Measurements from ENCODE around the gene CHURC1. TPM values are rescaled to one million over a fixed set of nuclear protein-coding genes. Genes with fewer than 3 reads are reported as not detected.
"Not testable (repeated sequence)": the region's sequence is repeated elsewhere in the genome, so short reads cannot be mapped to it uniquely, and the experiment has no call there.

CHURC1 gene
- total RNA-seq, 1 experiment from 2014 or later = 19.5 TPM

DNA sequence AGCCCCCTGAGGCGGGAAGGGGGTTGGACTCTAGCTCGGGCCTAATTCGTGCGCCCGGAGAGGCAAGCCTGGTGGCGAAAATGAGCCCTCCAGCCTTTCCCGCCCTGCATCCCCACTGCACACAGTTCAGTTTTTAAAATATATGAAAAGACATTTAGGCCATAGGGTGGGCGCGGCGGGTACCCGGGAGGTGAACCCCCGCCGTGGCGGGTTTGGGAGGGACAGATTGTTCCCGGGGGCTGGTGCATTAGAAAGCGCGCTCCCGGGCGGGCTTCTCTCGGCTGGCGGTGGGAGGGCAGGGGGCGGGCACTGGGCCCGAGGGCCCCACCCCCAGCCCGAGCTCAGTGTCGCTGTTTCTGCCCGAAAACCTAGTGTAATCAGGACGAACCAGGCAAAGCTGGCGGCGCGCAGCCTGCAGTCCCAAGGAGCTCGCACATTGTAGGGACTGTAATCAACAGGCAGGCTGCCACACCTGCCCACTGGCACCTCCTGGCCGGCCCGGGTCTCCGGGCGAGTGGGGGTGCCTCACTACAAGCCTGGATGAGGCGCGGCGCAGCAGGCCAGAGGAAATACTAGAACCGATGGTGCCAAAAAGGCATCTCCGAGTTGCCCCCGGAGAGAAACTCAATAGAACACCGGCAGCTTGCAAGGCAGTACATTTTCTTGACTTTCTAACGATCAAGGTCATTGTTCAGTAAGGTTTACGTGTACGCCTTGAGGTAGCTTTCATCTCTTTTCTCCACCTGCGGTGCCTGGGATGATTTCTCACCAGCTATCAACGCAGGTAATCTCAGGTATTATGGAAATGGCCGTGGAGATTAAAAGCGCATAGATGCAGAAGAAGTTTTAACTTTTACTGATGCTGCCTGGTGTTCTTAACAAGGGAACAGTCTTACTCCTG is 33.8 kb upstream of the CHURC1 start:
- H3K4me3 ChIP-seq (ENCODE audit: insufficient read depth, low read depth, low read length) = peak overlapping the region; percentile 53
- peak; percentile 94 for DNase-seq
- H3K27me3 ChIP-seq (ENCODE audit: control insufficient read depth, insufficient read depth, low read length) = peaks cover 50% of the 10 kb centered on the region
- no peaks in the 10 kb centered on the region for H3K36me3 ChIP-seq (replicated peaks; ENCODE audit: control insufficient read depth, insufficient read depth, low read length)

DNA sequence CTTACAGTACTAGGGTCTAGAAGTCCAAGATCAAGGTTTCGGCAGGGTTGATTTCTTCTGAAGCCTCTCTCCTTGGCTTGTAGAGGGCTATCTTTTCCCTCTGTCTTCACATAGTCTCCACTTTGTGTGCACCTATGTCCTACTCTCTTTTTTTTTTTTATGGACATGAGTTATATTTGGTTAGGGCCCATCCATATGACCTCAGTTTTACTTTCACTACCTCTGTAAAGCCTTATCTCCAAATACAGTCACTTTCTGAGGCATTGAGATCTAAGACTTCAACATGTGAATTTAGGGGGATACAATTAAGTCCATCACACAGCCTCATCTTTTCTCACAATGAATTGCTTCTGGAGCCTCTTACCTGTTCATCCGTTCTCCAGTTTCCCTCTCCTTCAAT is 28.7 kb upstream of the CHURC1 start:
- Histone ChIP-seq H3K4me3 (ENCODE audit: insufficient read depth, low read depth, low read length) (no peak overlapping the region), H3K27me3 (ENCODE audit: control insufficient read depth, insufficient read depth, low read length) (peaks cover 23% of the 10 kb centered on the region), H3K36me3 (replicated peaks; ENCODE audit: control insufficient read depth, insufficient read depth, low read length) (no peaks in the 10 kb centered on the region)
- DNase-seq = no peak

DNA sequence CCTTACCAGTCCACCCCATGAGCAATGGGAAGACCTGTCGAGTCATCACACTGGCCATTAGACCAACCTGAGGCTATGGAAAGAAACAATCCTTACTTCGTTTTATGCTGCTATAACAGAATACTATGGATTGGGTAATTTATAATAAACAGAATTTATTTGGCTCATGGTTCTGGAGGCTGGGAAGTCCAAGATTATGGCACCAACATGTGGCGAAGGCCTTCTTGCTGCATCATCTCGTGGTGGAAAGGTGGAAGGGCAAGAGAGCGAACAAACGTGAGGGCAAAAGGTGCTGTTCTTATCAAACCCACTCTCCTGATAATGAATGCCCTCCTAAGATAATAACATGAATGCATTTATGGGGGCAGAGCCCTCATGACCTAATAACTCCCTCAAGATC is 24.9 kb upstream of the CHURC1 start:
- no peak for DNase-seq
- H3K4me3 ChIP-seq (ENCODE audit: insufficient read depth, low read depth, low read length) = no peak overlapping the region
- no peaks in the 10 kb centered on the region for H3K27me3 ChIP-seq (ENCODE audit: control insufficient read depth, insufficient read depth, low read length)
- H3K36me3 ChIP-seq (replicated peaks; ENCODE audit: control insufficient read depth, insufficient read depth, low read length) = no peaks in the 10 kb centered on the region

DNA sequence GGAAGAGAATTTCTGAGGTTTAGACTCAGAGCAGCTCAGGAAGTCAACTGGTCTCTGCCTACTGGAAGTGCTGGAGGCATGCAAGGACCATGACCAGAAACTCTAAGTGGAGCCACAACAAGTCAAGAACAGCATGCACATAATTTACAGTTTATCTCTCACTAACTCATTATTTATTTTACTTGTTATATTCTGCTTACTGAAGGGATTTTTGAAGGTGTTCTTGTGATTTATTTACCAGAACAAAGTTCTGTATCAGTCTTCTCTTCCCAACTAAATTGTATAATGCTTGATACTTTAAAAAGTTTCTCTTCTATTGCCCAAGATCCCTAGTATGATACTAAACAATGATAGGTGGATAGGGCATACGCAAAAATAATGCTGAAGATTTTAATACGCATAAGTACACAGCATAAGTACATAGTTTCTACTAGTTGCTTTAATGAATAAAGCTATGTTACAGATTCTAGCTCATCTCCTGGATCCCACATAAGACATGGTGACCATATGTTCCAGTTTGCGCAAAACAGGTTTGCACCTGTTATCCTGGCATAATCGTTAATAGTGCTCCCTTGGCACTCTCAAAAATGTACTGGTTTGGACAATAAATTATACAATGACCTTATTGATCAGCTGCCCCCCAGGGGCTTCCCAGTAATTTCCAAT is 22.9 kb upstream of the CHURC1 start:
- H3K27me3 ChIP-seq (ENCODE audit: control insufficient read depth, insufficient read depth, low read length) = no peaks in the 10 kb centered on the region
- H3K4me3 ChIP-seq (ENCODE audit: insufficient read depth, low read depth, low read length) = no peak overlapping the region
- no peak for DNase-seq
- H3K36me3 ChIP-seq (replicated peaks; ENCODE audit: control insufficient read depth, insufficient read depth, low read length) = no peaks in the 10 kb centered on the region

DNA sequence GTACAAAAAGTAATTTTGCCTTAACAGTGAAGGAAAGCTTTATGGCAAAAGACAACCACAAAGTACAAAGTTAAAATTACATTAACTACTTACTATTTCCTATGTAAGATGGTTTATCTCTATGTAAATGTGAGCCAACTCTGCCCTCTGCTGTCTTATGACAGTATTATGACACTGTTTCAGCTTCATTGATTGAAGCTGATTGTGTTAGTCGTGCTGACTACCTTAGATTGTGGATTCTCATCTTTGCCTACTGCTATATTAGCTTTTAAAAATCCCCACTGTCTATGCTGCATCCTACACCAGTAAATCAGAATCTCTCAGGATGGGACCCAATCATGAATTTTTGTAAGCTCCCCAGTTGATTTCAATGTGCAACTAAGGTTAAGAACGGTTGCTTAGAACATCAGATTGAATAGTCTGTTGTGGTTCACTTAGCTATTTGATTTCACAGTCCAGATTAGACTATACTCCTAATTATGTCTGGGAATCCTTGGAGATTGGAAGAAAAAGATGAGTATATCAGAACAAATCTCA is 22.3 kb upstream of the CHURC1 start:
- no peak overlapping the region for H3K4me3 ChIP-seq (ENCODE audit: insufficient read depth, low read depth, low read length)
- no peaks in the 10 kb centered on the region for H3K27me3 ChIP-seq (ENCODE audit: control insufficient read depth, insufficient read depth, low read length)
- H3K36me3 ChIP-seq (replicated peaks; ENCODE audit: control insufficient read depth, insufficient read depth, low read length) = no peaks in the 10 kb centered on the region
- peak; percentile 59 for DNase-seq

DNA sequence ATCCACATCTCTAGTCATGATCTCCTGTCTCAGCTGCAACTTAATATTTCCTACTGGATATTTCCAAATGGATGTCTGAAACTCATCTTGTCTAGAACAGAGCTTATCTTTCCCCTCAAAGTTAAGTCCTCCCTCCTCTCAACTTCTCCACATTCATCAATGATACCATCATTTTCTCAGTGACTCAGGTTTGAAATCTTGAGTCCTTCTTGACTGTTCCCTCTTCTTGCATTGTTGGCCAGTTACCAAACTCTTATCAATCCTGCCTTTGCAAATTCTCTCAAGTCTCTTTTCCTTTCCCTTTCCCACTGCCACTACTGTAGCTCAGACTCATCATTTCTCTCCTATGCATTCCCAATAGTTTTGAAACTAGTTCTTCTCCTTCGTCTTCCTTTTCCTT is 14.3 kb upstream of the CHURC1 start:
- Histone ChIP-seq H3K36me3 (replicated peaks; ENCODE audit: control insufficient read depth, insufficient read depth, low read length) (no peaks in the 10 kb centered on the region), H3K27me3 (ENCODE audit: control insufficient read depth, insufficient read depth, low read length) (no peaks in the 10 kb centered on the region), H3K4me3 (ENCODE audit: insufficient read depth, low read depth, low read length) (no peak overlapping the region)
- no peak for DNase-seq

DNA sequence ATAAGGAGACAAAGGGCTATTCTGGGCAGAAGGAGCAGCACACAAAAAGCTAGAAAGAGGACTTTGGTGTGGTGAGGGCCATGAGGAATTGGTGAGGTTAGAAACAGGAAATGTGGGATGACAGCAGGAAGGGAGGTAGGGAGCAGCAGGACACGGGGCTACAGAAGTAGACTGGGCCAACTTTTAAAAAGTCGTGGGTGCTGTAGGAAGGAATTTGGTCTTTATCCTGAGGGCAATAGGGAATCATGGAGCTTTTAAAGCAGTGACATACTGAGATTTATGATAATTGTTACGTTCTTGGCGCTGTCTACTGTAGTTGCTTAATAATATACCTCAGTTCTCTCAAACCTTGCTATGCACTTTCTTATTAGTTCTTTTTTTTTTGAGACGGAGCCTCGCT is 8.2 kb upstream of the CHURC1 start:
- H3K36me3 ChIP-seq (replicated peaks; ENCODE audit: control insufficient read depth, insufficient read depth, low read length) = no peaks in the 10 kb centered on the region
- H3K4me3 ChIP-seq (ENCODE audit: insufficient read depth, low read depth, low read length) = no peak overlapping the region
- H3K27me3 ChIP-seq (ENCODE audit: control insufficient read depth, insufficient read depth, low read length) = no peaks in the 10 kb centered on the region
- no peak for DNase-seq

DNA sequence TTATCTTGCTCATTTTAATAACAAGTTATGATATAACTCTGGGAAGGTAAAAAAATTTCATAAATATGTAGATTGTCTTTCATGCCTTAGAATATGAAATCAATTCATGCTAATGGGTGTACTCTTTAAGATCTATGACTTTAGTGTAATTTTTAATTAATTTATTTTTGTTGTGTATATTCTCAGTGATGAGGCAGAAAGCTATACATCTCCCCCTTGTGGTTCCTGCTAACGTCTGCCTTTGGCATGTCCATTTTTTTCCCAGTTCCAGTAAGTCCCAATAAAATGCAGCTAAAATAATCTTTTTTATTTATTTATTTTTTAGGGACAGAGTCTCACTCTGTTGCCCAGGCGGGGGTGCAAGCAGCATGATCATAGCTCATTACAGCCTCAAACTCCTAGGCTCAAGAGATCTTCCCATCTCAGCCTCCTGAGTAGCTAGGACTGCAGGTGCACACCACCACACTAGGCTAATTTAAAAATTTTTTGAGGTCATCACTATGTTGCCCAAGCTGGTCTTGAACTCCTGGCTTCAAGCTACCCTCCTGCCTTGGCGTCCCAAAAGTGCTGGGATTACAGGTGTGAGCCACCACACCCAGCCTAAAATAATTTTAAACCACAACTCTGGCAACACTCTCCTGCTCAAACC is 3.3 kb upstream of the CHURC1 start:
- no peaks in the 10 kb centered on the region for H3K36me3 ChIP-seq (replicated peaks; ENCODE audit: control insufficient read depth, insufficient read depth, low read length)
- H3K27me3 ChIP-seq (ENCODE audit: control insufficient read depth, insufficient read depth, low read length) = no peaks in the 10 kb centered on the region
- DNase-seq = peak; percentile 30
- H3K4me3 ChIP-seq (ENCODE audit: insufficient read depth, low read depth, low read length) = no peak overlapping the region

DNA sequence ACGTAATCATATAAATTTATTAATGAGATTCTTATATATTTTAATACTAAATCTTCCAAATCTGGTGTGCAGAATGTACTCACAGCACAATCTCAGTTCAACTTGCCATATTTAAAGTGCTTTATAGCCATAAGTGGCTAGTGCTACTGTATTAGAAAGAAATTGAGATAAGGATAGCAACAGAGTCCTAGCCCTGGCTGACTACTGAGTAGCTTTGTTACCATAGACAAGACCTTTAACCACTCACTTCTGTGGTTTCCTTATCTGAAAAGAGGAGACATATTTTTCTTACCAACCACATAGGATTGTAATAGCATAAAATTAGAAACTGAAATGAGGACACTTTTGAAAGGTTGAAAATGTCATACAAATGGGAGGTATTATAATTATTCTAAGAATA is 2.0 kb upstream of the CHURC1 start:
- no peak for DNase-seq
- H3K36me3 ChIP-seq (replicated peaks; ENCODE audit: control insufficient read depth, insufficient read depth, low read length) = no peaks in the 10 kb centered on the region
- H3K4me3 ChIP-seq (ENCODE audit: insufficient read depth, low read depth, low read length) = no peak overlapping the region
- no peaks in the 10 kb centered on the region for H3K27me3 ChIP-seq (ENCODE audit: control insufficient read depth, insufficient read depth, low read length)

DNA sequence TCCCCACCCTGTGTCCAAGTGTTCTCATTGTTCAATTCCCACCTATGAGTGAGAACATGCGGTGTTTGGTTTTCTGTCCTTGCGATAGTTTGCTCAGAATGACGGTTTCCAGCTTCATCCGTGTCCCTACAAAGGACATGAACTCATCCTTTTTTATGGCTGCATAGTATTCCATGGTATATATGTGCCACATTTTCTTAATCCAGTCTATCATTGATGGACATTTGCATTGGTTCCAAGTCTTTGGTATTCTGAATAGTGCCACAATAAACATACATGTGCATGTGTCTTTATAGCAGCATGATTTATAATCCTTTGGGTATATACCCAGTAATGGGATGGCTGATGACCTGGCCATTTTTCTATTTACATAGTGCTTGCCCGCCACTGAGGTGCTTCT is 778 bp upstream of the CHURC1 start:
- DNase-seq; H3K27me3 ChIP-seq (ENCODE audit: control insufficient read depth, insufficient read depth, low read length); H3K36me3 ChIP-seq (replicated peaks; ENCODE audit: control insufficient read depth, insufficient read depth, low read length); H3K4me3 ChIP-seq (ENCODE audit: insufficient read depth, low read depth, low read length): not testable (repeated sequence)

DNA sequence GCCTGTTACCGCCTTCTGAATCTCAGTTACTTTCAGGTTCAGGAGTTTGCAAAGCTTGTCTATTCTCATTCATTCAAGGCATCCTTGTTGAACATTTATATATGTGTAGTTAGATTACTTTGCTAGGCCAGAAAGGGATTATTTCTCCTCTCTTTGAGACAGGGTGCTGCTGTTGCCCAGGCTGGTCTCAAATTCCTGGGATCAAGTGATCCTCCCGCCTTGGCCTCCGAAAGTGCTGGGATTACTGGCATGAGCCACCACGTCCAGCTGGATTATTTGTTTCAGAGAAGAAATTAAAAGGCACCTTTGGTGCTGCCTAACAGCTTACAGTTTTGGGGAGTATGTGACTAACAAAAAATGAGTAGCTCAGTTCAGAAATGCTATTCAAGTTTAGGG is 772 bp downstream of the CHURC1 start:
- no peak for DNase-seq
- H3K4me3 ChIP-seq (ENCODE audit: insufficient read depth, low read depth, low read length) = peak overlapping the region; percentile 89
- H3K36me3 ChIP-seq (replicated peaks; ENCODE audit: control insufficient read depth, insufficient read depth, low read length) = no peaks in the 10 kb centered on the region
- H3K27me3 ChIP-seq (ENCODE audit: control insufficient read depth, insufficient read depth, low read length) = no peaks in the 10 kb centered on the region

DNA sequence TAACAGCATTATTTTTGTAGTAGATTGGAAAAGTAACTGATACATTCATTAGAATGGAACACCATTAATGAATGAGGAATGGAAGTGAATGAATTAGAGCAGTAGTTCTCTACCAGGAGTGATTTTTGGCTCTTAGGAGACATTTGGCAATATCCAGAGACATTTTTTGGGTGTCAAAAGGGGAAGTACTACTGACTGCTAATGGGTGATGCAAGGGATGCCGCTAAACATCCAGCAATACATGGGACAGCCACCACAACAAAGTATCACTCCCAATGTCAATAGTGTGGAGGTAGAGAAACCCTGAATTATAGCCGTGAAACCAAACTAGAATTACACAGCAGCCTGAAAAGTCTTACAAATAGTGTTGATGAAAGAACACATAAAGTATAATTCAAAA is 1.5 kb downstream of the CHURC1 start:
- Histone ChIP-seq H3K4me3 (ENCODE audit: insufficient read depth, low read depth, low read length) (no peak overlapping the region), H3K27me3 (ENCODE audit: control insufficient read depth, insufficient read depth, low read length) (no peaks in the 10 kb centered on the region), H3K36me3 (replicated peaks; ENCODE audit: control insufficient read depth, insufficient read depth, low read length) (no peaks in the 10 kb centered on the region)
- no peak for DNase-seq

DNA sequence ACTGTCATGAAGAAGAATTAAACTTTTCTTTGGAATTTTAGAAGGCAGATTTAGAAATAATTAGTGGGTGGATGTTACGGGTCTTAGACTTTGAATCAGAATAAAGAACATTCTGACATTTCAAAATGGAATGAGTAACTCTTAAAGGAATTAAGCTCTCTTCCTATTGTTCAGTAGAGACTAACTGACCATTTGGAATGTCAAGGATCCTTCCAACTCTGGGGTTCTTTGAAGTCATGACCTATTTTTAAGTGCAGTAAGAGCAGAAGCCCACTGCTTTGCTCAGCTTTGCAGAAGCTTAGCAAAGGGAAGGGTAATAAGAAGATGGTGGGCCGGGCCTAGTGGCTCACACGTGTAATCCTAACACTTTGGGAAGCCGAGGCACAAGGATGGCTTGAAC is 4.0 kb downstream of the CHURC1 start:
- no peaks in the 10 kb centered on the region for H3K27me3 ChIP-seq (ENCODE audit: control insufficient read depth, insufficient read depth, low read length)
- no peak overlapping the region for H3K4me3 ChIP-seq (ENCODE audit: insufficient read depth, low read depth, low read length)
- no peak for DNase-seq
- H3K36me3 ChIP-seq (replicated peaks; ENCODE audit: control insufficient read depth, insufficient read depth, low read length) = no peaks in the 10 kb centered on the region

DNA sequence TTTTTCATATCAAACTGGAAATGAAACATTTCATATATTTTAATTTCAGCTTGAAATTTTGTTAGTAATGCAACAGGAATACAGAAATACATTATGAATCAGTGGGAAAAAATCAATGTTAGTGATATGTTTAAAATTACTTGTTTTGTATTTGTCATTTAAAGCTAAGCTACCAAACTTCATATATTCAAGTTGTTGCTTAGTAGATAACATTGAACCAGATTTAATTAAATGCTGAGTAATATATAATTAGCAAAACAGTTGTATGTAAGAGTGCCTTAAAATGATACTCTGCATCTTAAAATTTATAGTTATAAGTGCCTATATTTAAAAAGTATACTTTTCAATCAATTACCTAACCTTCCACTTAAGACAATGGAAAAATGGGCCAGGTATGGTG is 5.0 kb downstream of the CHURC1 start:
- H3K27me3 ChIP-seq (ENCODE audit: control insufficient read depth, insufficient read depth, low read length) = no peaks in the 10 kb centered on the region
- no peak overlapping the region for H3K4me3 ChIP-seq (ENCODE audit: insufficient read depth, low read depth, low read length)
- no peak for DNase-seq
- H3K36me3 ChIP-seq (replicated peaks; ENCODE audit: control insufficient read depth, insufficient read depth, low read length) = no peaks in the 10 kb centered on the region

DNA sequence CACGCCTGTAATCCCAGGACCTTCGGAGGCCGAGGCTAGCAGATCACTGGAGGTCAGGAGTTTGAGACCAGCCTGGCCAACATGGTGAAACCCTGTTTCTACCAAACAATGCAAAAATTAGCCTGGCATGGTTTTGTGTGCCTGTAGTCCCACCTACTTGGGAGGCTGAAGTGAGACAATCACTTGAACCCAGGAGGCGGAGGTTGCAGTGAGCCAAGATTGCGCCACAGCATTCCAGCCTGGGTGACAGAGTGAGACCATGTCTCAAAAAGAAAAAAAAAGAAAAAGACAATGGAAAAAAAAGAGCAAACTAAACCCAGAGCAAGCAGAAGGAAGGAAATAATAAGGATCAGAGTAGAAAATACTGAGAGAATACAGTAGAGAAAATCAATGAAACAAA is 5.4 kb downstream of the CHURC1 start:
- H3K36me3 ChIP-seq (replicated peaks; ENCODE audit: control insufficient read depth, insufficient read depth, low read length) = no peaks in the 10 kb centered on the region; the same call in 1 of the 2 replicates
- DNase-seq = no peak
- no peak overlapping the region for H3K4me3 ChIP-seq (ENCODE audit: insufficient read depth, low read depth, low read length)
- H3K27me3 ChIP-seq (ENCODE audit: control insufficient read depth, insufficient read depth, low read length) = no peaks in the 10 kb centered on the region
